GM23338 (cell line): ENCODE measurements around the gene POLR1A. TPM values are rescaled to one million over a fixed set of nuclear protein-coding genes. Genes with fewer than 3 reads are reported as not detected.

Experiments
- ATAC-seq: fragments of 200-7000 bp; cut with Tn5 transposase; 3 replicates; pipeline ENCODE4 v1.9.1; 2020
- DNase-seq: peaks from one replicate; pipeline ENCODE4 v3.0.0-alpha.2; 2015; ENCODE audit warnings: low spot score
- H2AFZ ChIP-seq: fragments of 200-600 bp; sonication (generic); 2 replicates; pipeline ENCODE4 v1.8.0; 2016; ENCODE audit warnings: antibody characterized with exemption, mild to moderate bottlenecking, moderate library complexity
- H3F3A ChIP-seq: fragments of 200-600 bp; sonication (generic); replicated peaks from 2 replicates; pipeline ENCODE4 v1.8.0; 2017; ENCODE audit warnings: antibody characterized with exemption, mixed run types, low read depth
- H3K27ac ChIP-seq: fragments of 200-600 bp; sonication (generic); 2 replicates; pipeline ENCODE4 v1.6.1; 2016; ENCODE audit warnings: low read depth
- H3K27me3 ChIP-seq: fragments of 200-600 bp; sonication (generic); 2 replicates; pipeline ENCODE4 v1.8.0; 2016; ENCODE audit warnings: mild to moderate bottlenecking, mixed run types, moderate library complexity; ENCODE audit not compliant: insufficient read depth
- H3K36me3 ChIP-seq: fragments of 200-600 bp; sonication (generic); 2 replicates; pipeline ENCODE4 v1.8.0; 2016; ENCODE audit warnings: mild to moderate bottlenecking; ENCODE audit not compliant: insufficient read depth
- H3K4me1 ChIP-seq: fragments of 200-600 bp; sonication (generic); 2 replicates; pipeline ENCODE4 v1.8.0; 2016; ENCODE audit warnings: mild to moderate bottlenecking, moderate library complexity; ENCODE audit not compliant: insufficient read depth
- H3K4me2 ChIP-seq: fragments of 200-600 bp; sonication (generic); 2 replicates; pipeline ENCODE4 v1.7.1; 2017; ENCODE audit warnings: mixed run types
- H3K4me3 ChIP-seq: fragments of 200-600 bp; sonication (generic); 2 replicates; pipeline ENCODE4 v1.6.1; 2016; ENCODE audit warnings: mixed run types
- H3K79me2 ChIP-seq: fragments of 200-600 bp; sonication (generic); replicated peaks from 2 replicates; pipeline ENCODE4 v1.8.0; 2017; ENCODE audit warnings: mild to moderate bottlenecking; ENCODE audit not compliant: insufficient read depth
- H3K9me2 ChIP-seq: fragments of 200-600 bp; sonication (generic); 2 replicates; pipeline ENCODE4 v1.8.0; 2017; ENCODE audit not compliant: insufficient read depth
- H4K20me1 ChIP-seq: fragments of 200-600 bp; sonication (generic); replicated peaks from 2 replicates; pipeline ENCODE4 v1.8.0; 2017; ENCODE audit warnings: mild to moderate bottlenecking; ENCODE audit not compliant: insufficient read depth
- H3K27ac Mint-ChIP-seq: 2 replicates; pipeline ENCODE4 v1.8.0; 2020; ENCODE audit warnings: inconsistent platforms, mild to moderate bottlenecking, moderate library complexity, mixed read lengths
- H3K27me3 Mint-ChIP-seq: 3 replicates; pipeline ENCODE4 v1.8.0; 2022; ENCODE audit warnings: low read depth, mild to moderate bottlenecking, moderate library complexity, mixed read lengths, inconsistent platforms; ENCODE audit not compliant: insufficient read depth, poor library complexity
- H3K36me3 Mint-ChIP-seq: 3 replicates; pipeline ENCODE4 v1.8.0; 2021; ENCODE audit warnings: low read depth, mild to moderate bottlenecking, inconsistent platforms, moderate library complexity, mixed read lengths
- H3K4me1 Mint-ChIP-seq: 3 replicates; pipeline ENCODE4 v1.8.0; 2020; ENCODE audit warnings: mild to moderate bottlenecking, inconsistent platforms, mixed read lengths
- H3K4me3 Mint-ChIP-seq: 3 replicates; pipeline ENCODE4 v1.8.0; 2021; ENCODE audit warnings: moderate library complexity, mild to moderate bottlenecking, inconsistent platforms, mixed read lengths
- H3K9me3 Mint-ChIP-seq: 3 replicates; pipeline ENCODE4 v1.8.0; 2020; ENCODE audit warnings: moderate library complexity, mild to moderate bottlenecking, inconsistent platforms, mixed read lengths
- CTCF ChIP-seq, 2 experiments: fragments of 200-600 bp in 1 of 2; sonication (generic) in 1 of 2; conservative IDR thresholded peaks; 2 replicates each; pipeline versions ENCODE4 v1.5.1 to v1.6.1; 2016 to 2017; ENCODE audit warnings: antibody characterized with exemption in 2 of 2, low read depth in 2 of 2, mild to moderate bottlenecking in 2 of 2, moderate library complexity in 1 of 2
- NANOG ChIP-seq: IDR thresholded peaks from 2 replicates; pipeline ENCODE4 v1.6.1; 2016; ENCODE audit warnings: antibody characterized with exemption, borderline replicate concordance
- ZNF114 ChIP-seq: fragments of 250-450 bp; sonication (Bioruptor Pico); IDR thresholded peaks from 2 replicates; pipeline ENCODE4 v1.5.0; 2020; ENCODE audit warnings: mild to moderate bottlenecking, moderate library complexity
- polyA plus RNA-seq: library from polyadenylated mRNA; unstranded; fragments of >200 nt; fragmentation: Nextera tagmentation; extraction: Ambion mirVana; gene quantifications from 2 replicates; pipeline ENCODE4 v1.2.1, GENCODE V29; 2016
- total RNA-seq: library from RNA; depleted of rRNA; stranded (reverse); fragments of >200 nt; shearing (Covaris generic); gene quantifications from 2 replicates; pipeline ENCODE4 v1.2.3, GENCODE V29; 2014
- TF ChIP-seq, protein P1 (sequence below): fragments of 250-450 bp; sonication (Bioruptor Pico); IDR thresholded peaks from 2 replicates; pipeline ENCODE4 v1.5.0; 2020; ENCODE audit warnings: mild to moderate bottlenecking, moderate library complexity

Gene POLR1A
- total and polyA plus RNA-seq, 2 experiments from 2014 or later, result 13.8 to 43.2 TPM

DNA sequence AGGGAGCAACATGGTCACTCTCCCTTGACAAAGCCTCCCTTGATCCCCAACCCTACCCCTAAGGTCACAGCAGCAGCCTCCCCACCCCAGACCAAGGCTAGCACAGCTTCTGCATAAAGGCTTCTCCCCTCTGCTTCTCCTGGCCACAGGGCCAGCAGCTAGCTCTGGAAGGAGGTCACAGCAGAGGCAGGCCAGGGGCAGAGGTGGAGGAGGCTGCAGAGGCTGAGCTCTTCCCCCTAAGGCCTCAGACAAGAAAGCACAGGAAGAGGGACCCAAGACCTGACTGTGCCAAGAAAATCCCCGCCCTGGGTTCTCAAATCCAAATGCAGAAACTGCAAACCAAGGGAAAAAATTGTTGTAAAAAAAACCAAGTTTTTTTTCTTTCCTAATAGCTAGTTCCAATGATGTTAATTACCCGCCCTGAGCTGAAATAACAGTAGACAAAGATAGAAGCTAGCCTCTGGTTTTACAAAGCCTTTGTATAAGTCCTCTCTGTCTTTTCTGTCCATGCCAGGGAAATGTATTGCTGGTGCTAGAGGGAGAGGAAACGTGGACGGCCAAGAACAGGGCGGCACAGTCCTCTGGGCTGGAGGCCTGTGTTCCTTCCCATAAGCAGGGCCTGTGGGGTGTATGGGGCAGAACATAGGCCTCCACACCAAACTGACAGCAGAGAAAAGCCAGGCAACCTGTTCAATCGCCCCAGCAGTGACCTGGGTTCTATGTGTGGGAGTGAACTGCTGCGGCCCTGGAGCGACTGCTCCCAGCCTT lies 79.5 kb downstream of the POLR1A start:
- no peak for ATAC-seq
- Histone ChIP-seq H3F3A (no peaks in the 10 kb centered on the region), H3K9me2 (no peaks in the 10 kb centered on the region), H3K4me2 (no peak overlapping the region), H3K4me1 (no peaks in the 10 kb centered on the region), H3K27me3 (no peaks in the 10 kb centered on the region), H4K20me1 (no peaks in the 10 kb centered on the region; the same call in 1 of the 2 replicates), H3K79me2 (no peaks in the 10 kb centered on the region), H3K36me3 (peaks cover 14% of the 10 kb centered on the region), H3K27ac (no peak overlapping the region), H2AFZ (no peak overlapping the region), H3K4me3 (no peak overlapping the region)
- Mint-ChIP-seq H3K36me3 (peaks cover 67% of the 10 kb centered on the region), H3K27ac (no peak overlapping the region), H3K9me3 (no peaks in the 10 kb centered on the region), H3K27me3 (peaks cover 8% of the 10 kb centered on the region), H3K4me3 (no peak overlapping the region), H3K4me1 (no peaks in the 10 kb centered on the region)
- no peak for DNase-seq
- TF ChIP-seq ZNF114 (CRISPR knock-in tag) (no peak), NANOG (no peak), CTCF (conservative IDR thresholded peaks at IDR 0.05; ENCODE audit: low read depth in 2 of 2) (no peak)
- TF ChIP-seq, protein P1, sequence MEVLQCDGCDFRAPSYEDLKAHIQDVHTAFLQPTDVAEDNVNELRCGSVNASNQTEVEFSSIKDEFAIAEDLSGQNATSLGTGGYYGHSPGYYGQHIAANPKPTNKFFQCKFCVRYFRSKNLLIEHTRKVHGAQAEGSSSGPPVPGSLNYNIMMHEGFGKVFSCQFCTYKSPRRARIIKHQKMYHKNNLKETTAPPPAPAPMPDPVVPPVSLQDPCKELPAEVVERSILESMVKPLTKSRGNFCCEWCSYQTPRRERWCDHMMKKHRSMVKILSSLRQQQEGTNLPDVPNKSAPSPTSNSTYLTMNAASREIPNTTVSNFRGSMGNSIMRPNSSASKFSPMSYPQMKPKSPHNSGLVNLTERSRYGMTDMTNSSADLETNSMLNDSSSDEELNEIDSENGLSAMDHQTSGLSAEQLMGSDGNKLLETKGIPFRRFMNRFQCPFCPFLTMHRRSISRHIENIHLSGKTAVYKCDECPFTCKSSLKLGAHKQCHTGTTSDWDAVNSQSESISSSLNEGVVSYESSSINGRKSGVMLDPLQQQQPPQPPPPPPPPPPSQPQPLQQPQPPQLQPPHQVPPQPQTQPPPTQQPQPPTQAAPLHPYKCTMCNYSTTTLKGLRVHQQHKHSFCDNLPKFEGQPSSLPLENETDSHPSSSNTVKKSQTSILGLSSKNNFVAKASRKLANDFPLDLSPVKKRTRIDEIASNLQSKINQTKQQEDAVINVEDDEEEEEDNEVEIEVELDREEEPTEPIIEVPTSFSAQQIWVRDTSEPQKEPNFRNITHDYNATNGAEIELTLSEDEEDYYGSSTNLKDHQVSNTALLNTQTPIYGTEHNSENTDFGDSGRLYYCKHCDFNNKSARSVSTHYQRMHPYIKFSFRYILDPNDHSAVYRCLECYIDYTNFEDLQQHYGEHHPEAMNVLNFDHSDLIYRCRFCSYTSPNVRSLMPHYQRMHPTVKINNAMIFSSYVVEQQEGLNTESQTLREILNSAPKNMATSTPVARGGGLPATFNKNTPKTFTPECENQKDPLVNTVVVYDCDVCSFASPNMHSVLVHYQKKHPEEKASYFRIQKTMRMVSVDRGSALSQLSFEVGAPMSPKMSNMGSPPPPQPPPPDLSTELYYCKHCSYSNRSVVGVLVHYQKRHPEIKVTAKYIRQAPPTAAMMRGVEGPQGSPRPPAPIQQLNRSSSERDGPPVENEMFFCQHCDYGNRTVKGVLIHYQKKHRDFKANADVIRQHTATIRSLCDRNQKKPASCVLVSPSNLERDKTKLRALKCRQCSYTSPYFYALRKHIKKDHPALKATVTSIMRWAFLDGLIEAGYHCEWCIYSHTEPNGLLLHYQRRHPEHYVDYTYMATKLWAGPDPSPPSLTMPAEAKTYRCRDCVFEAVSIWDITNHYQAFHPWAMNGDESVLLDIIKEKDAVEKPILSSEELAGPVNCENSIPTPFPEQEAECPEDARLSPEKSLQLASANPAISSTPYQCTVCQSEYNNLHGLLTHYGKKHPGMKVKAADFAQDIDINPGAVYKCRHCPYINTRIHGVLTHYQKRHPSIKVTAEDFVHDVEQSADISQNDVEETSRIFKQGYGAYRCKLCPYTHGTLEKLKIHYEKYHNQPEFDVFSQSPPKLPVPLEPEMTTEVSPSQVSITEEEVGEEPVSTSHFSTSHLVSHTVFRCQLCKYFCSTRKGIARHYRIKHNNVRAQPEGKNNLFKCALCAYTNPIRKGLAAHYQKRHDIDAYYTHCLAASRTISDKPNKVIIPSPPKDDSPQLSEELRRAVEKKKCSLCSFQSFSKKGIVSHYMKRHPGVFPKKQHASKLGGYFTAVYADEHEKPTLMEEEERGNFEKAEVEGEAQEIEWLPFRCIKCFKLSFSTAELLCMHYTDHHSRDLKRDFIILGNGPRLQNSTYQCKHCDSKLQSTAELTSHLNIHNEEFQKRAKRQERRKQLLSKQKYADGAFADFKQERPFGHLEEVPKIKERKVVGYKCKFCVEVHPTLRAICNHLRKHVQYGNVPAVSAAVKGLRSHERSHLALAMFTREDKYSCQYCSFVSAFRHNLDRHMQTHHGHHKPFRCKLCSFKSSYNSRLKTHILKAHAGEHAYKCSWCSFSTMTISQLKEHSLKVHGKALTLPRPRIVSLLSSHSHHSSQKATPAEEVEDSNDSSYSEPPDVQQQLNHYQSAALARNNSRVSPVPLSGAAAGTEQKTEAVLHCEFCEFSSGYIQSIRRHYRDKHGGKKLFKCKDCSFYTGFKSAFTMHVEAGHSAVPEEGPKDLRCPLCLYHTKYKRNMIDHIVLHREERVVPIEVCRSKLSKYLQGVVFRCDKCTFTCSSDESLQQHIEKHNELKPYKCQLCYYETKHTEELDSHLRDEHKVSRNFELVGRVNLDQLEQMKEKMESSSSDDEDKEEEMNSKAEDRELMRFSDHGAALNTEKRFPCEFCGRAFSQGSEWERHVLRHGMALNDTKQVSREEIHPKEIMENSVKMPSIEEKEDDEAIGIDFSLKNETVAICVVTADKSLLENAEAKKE (CRISPR knock-in tag), result no peak
